Measurements from ENCODE around the gene CCDC40. TPM values are rescaled to one million over a fixed set of nuclear protein-coding genes. Genes with fewer than 3 reads are reported as not detected.
A peak's percentile ranks its signal among the peaks of the same experiment; 100 is the strongest.

CCDC40 gene
- total and polyA plus RNA-seq, 2 of the 13 experiments (the other 11 are each of a cell fraction or from before 2014, with no cell fraction given): 4.1 to 5.5 TPM

- TF ChIP-seq ZBTB26 (CRISPR knock-in tag; IDR thresholded peaks at IDR 0.05; ENCODE audit: borderline replicate concordance): peak; percentile 61; the same call in 1 of the 2 replicates
- TF ChIP-seq ZNF644 (CRISPR knock-in tag; IDR thresholded peaks at IDR 0.05; ENCODE audit: low read depth): peak; percentile 52; the same call in 1 of the 2 replicates
- TF ChIP-seq POLR2G (IDR thresholded peaks at IDR 0.05; ENCODE audit: low read depth, low read length): peak; percentile 84
- no peak for TF ChIP-seq TERF1 (CRISPR knock-in tag; IDR thresholded peaks at IDR 0.05)
- TF ChIP-seq ZNF687 (CRISPR knock-in tag; IDR thresholded peaks at IDR 0.05): peak; percentile 94
- peak; percentile 61 for TF ChIP-seq ZNF747 (CRISPR knock-in tag; IDR thresholded peaks at IDR 0.05; ENCODE audit: borderline replicate concordance)
- TF ChIP-seq RXRA (CRISPR knock-in tag; IDR thresholded peaks at IDR 0.05): peak; percentile 78
- 0 out of 2 replicates have a peak, but pooled peaks have one; percentile 19 for TF ChIP-seq GATA4 (IDR thresholded peaks at IDR 0.05; ENCODE audit: borderline replicate concordance, low read depth)
- TF ChIP-seq ZNF501 (CRISPR knock-in tag; IDR thresholded peaks at IDR 0.05): peak; percentile 72
- peak; percentile 80 for TF ChIP-seq ZBTB38 (CRISPR knock-in tag; IDR thresholded peaks at IDR 0.05)
- TF ChIP-seq TBX2 (CRISPR knock-in tag; IDR thresholded peaks at IDR 0.05; ENCODE audit: borderline replicate concordance): peak; percentile 96
- 0 out of 2 replicates have a peak, but pooled peaks have one; percentile 5 for TF ChIP-seq ZNF235 (CRISPR knock-in tag; IDR thresholded peaks at IDR 0.05; ENCODE audit: borderline replicate concordance)
- TF ChIP-seq MEIS1 (CRISPR knock-in tag; IDR thresholded peaks at IDR 0.05; ENCODE audit: borderline replicate concordance): peak; percentile 72; the same call in 1 of the 2 replicates
- TF ChIP-seq ZNF547 (CRISPR knock-in tag; IDR thresholded peaks at IDR 0.05): peak; percentile 45
- peak; percentile 74; the same call in 1 of the 2 replicates for TF ChIP-seq SIN3A (IDR thresholded peaks at IDR 0.05; ENCODE audit: borderline replicate concordance, low read depth, low read length)
- peak; percentile 75; the same call in 1 of the 2 replicates for TF ChIP-seq IRF2 (CRISPR knock-in tag; IDR thresholded peaks at IDR 0.05)
- TF ChIP-seq ZNF790 (CRISPR knock-in tag; IDR thresholded peaks at IDR 0.05; ENCODE audit: borderline replicate concordance): 0 out of 2 replicates have a peak, but pooled peaks have one; percentile 68
- TF ChIP-seq MED1 (CRISPR knock-in tag; IDR thresholded peaks at IDR 0.05): peak; percentile 62
- peak; percentile 91 for TF ChIP-seq GATAD2A (CRISPR knock-in tag; IDR thresholded peaks at IDR 0.05)
- peak; percentile 66; the same call in 1 of the 2 replicates for TF ChIP-seq ZNF691 (CRISPR knock-in tag; IDR thresholded peaks at IDR 0.05; ENCODE audit: borderline replicate concordance, low read depth)
- peak; percentile 63 for TF ChIP-seq RAD21 (CRISPR knock-in tag; IDR thresholded peaks at IDR 0.05)
- TF ChIP-seq NFE2 (CRISPR knock-in tag; IDR thresholded peaks at IDR 0.05): no peak
Observed at GRCh38 chr17:80023481-80024205, 12.8 kb upstream of the CCDC40 start (continued).
